Loucy (cell line): ENCODE results near the gene FARSA.

Source experiments
- EZH2phosphoT487 ChIP-seq: fragments of 200-600 bp; IDR thresholded peaks from 2 replicates; pipeline ENCODE4 v1.6.1; 2018; ENCODE audit warnings: antibody characterized with exemption, mild to moderate bottlenecking, moderate library complexity, borderline replicate concordance
- TF ChIP-seq, protein P1 (sequence below): fragments of 200-600 bp; sonication (generic); conservative IDR thresholded peaks from 2 replicates; pipeline ENCODE4 v1.5.1; 2014; ENCODE audit warnings: mild to moderate bottlenecking, antibody characterized with exemption, low read length

DNA sequence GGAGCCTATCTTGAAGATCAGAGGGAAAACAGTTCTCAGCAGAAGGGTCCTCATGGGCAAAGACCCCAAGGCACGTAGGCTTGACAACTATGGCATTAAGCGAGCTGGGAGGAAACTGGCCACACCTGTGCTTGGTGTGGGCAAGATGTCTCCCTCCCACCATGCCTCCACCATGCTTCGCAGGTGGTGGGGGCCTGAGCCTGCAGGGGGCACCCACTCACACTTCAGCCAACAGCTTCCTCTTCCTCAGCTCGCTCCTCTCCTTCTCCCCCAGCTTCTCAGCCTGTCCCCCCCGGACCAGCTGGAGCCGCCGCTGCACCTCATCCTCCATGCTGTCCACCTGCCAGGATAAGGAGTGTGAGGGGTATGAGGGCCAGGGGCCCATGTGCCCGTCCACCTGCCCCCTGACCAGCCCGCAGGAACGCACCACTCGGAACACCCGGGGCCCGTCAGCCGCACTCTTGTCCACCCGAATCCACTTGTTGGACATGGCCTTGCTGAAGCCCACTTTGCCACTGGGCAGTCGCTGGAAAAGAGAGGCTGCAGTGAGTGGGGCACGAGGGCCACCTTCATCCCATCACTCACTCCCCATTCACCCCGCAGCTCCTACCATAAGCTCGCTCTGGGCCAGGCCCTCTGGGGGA, 3.4 kb downstream of the FARSA start:
- TF ChIP-seq, protein P1, sequence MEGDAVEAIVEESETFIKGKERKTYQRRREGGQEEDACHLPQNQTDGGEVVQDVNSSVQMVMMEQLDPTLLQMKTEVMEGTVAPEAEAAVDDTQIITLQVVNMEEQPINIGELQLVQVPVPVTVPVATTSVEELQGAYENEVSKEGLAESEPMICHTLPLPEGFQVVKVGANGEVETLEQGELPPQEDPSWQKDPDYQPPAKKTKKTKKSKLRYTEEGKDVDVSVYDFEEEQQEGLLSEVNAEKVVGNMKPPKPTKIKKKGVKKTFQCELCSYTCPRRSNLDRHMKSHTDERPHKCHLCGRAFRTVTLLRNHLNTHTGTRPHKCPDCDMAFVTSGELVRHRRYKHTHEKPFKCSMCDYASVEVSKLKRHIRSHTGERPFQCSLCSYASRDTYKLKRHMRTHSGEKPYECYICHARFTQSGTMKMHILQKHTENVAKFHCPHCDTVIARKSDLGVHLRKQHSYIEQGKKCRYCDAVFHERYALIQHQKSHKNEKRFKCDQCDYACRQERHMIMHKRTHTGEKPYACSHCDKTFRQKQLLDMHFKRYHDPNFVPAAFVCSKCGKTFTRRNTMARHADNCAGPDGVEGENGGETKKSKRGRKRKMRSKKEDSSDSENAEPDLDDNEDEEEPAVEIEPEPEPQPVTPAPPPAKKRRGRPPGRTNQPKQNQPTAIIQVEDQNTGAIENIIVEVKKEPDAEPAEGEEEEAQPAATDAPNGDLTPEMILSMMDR: peak; percentile 34
- TF ChIP-seq EZH2phosphoT487: no peak
